GM12873 (cell line): ENCODE data around the gene BCL2A1.

Experiments used
- TF ChIP-seq, protein P1 (sequence below): IDR thresholded peaks from 2 replicates; pipeline ENCODE4 v1.5.1; 2012; ENCODE audit warnings: low read depth, mild to moderate bottlenecking, moderate library complexity, low read length, control low read depth; ENCODE audit not compliant: insufficient read depth; ENCODE audit errors: missing control alignments

Gene BCL2A1

DNA sequence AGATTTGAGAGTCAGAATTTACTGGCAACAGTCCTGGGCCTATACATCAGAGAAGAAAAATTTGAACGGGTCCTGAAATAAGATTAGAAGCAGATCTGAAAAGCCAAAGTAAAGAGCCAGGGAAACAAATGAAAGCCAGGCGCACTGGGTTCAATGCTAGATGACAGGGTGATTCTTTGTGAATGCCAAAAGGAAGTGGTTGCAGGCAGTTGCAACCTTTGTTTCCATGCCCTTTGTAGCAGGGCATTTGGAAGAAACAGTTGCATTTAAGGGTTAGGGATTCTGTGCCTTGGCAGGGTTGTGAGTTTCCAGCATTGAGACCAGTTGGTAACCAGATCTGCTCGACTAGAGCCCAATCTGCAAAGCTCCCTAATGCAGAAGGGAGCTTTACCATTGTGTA lies 37.8 kb downstream of the BCL2A1 start:
- TF ChIP-seq, protein P1, sequence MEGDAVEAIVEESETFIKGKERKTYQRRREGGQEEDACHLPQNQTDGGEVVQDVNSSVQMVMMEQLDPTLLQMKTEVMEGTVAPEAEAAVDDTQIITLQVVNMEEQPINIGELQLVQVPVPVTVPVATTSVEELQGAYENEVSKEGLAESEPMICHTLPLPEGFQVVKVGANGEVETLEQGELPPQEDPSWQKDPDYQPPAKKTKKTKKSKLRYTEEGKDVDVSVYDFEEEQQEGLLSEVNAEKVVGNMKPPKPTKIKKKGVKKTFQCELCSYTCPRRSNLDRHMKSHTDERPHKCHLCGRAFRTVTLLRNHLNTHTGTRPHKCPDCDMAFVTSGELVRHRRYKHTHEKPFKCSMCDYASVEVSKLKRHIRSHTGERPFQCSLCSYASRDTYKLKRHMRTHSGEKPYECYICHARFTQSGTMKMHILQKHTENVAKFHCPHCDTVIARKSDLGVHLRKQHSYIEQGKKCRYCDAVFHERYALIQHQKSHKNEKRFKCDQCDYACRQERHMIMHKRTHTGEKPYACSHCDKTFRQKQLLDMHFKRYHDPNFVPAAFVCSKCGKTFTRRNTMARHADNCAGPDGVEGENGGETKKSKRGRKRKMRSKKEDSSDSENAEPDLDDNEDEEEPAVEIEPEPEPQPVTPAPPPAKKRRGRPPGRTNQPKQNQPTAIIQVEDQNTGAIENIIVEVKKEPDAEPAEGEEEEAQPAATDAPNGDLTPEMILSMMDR: no peak

DNA sequence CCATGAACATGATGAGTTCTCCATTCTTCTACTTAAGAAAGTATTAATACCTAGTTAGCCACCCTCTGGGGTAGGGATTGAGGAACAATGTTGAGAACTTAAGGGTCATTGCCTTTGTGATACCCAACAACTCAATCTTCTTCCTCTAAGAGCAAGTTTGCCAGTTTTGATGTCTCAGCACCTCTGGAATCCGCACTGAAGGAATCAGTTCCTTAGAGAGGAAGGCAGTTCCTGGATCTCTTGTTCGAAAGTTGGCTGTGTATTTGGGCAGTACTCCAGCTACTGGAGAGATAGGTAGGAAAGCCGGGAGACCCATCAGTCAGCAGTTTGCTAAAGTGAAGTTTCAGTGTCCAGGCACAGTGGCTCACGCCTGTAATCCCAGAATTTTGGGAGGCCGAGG lies 38.5 kb downstream of the BCL2A1 start:
- TF ChIP-seq, protein P1: no peak

DNA sequence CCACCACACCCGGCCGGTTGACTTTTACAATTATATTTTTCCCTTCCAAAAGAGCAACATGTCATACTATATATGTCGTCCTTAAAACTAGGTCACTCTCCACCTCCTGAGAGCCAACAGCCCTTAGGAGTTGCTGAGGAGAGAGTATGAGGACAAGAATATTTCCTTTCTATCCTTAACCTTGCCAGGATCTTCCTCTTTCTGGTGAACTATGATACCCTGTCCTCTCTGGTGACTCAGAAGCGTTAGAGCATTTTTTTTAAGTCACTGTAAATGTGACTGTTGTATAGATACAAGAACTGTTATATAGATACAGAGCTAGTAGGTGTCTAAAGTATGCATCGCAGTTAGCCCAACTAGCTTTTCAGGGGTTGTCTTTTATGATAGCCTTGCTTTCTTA lies 40.5 kb downstream of the BCL2A1 start:
- TF ChIP-seq, protein P1: no peak

DNA sequence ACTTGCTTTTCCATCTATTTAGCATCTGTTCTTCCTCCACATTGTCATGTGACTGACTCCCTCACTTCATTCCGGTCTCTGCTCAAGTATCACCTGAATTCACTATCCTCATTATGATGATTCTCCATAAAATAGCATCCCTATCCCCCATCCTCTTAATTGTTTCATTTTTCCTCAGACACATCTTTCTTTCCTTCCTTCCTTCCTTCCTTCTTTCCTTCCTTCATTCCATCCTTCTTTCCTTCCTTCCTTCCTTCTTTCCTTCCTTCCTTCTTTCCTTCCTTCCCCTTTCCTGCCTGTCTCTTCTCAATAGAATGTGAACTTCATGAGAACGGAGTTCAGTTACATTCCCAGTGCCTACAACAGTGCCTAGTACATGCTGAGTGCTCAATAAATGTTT lies 41.6 kb downstream of the BCL2A1 start:
- TF ChIP-seq, protein P1: no peak

DNA sequence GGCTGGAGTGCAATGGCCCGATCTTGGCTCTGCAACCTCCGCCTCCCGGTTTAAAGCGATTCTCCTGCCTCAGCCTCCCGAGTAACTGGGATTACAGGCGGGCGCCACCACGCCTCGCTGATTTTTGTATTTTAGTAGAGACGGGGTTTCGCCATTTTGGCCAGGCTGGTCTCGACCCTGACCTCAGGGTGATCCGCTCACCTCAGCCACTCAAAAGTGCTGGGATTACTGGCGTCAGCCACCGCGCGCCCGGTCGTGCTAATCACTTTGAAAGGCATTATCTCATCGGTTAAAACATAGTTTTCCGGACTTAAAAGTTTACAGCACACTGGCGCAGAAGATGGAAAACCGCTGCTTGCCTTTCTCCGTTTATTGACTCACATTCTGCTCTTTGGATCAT lies 46.6 kb downstream of the BCL2A1 start:
- TF ChIP-seq, protein P1: no peak

DNA sequence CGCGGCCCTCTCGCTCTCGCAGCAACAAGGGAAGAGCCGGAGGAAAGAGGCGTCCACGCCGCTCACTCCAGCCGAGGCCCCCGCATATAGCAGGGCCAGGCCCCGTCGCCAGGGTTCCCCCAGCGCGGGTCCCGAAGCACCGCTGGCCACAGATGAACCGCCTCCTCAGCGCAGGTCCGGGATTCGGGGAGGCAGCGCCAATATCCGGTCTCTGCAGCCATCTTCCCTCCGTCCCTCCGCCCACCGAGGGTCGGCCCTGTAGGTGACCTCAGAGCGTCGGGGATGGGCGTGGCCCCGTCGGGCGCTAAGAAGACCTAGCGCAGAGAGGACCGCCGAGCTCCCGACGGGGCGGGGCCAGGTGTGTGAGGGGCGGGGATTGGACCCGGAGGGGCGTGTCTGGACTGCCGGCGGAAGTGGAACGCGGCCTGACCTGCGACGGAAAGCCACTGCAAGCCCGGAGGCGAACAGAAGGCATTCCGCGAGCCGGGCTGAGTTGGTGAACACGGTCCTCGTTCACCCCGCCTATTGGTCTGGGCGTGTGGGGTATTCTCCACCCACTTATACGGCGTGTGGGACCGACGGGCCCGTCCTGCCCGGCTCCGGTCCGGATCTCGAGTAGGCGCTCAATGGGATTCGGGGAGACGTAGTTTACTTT lies 47.4 kb downstream of the BCL2A1 start:
- TF ChIP-seq, protein P1: no peak

DNA sequence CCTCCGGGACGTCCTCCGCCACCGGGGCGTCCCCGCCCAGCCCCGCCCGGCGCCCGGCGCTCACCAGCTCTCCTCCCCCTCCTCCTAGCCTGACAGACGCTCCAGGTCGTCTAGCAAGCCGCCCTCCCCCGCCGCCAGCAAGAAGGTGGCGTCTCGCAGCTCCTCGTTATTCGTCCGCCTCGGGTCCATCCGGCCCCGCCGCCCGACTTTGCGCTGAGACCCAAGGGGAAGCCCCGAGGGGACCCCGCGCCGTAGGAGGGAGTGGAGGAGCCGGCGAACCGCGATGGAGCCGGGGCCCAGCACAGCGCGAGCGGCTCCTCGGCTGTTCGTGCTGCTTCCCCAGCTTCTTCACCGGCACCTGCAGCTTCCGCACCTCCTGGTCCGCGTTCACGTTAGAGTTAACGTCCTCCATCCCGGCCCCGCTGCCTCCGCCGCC lies 47.9 kb downstream of the BCL2A1 start:
- TF ChIP-seq, protein P1: no peak
